DMS114 treated with DMSO at 0.1 percent for 48 hours (cell line): ENCODE data around the gene OMP.
"Not testable (repeated sequence)": the region's sequence is repeated elsewhere in the genome, so short reads cannot be mapped to it uniquely, and the experiment has no call there.

Experiments
- DNase-seq: peaks from one replicate; lab custom pipeline; 2025; ENCODE audit not compliant: unreplicated experiment; lab: John Stamatoyannopoulos, UW

The OMP gene

DNA sequence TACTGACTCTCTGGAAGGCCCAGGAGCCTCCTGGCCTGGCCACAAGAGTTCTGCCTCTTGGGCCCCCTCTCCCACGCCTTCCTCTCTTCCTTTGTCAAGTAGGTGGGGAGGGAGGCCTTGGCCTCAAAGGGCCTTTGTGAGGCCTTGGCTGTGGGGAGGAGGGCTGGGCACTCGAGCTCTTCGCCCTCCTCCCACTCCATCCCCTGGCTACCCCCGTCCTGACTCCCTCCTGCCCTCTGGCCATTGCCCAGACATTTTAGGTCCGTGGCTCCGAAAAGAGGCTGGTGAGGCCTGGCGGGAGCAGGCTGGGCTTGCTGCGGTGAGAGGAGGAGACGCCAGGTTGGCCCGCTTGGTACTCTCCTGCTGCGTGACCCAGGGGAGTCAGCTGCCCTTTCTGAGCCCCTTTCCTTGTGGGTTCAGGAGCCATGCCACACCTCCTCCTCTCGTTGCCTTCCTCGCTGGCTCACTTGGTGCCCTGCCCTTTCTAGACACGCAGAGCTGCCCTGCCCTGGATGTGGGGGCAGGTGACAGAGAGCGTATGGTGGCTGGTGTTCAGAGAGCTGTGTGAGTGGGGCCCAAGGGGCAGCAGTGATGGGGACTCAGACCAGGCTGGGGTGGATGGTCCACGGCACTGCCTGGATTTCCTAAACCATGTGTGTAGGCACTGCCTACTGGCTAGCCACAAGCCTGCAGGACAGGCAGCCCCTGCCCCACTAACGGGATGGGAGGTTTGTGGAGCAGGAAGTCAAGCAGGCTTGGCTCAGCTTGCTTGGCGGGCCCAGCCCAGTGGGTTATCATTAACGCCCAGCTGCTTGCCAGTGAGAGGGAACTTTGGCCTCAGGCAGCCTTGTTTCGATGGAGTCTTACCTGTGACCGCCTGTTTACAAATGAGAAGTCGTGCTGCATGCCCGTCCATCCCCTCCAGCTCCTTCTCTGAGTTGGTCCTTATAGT is 15.8 kb upstream of the OMP start:
- DNase-seq: no peak

GRCh38 chr11:77087723-77088225 is 14.9 kb upstream of the OMP start:
- DNase-seq: no peak

GRCh38 chr11:77088236-77089003 is 14.2 kb upstream of the OMP start:
- DNase-seq: no peak

GRCh38 chr11:77089004-77089545 is 13.6 kb upstream of the OMP start:
- no peak for DNase-seq

DNA sequence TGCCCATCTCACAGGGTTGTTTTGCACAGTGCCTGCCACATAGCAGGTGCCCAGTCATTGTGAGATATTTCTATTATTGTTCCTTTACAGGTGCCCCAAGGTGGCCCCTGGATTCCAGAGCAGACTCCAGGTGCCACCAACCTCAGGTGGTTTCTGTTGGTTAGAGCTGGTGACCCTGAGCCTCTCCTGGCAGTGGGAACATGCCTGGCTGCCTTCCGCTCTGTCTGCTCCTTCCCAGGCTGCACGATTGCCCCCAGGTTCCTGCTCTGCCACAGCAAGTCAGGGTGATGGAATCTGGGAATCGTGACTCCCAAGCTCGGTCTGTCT is 12.6 kb upstream of the OMP start:
- DNase-seq: no peak

DNA sequence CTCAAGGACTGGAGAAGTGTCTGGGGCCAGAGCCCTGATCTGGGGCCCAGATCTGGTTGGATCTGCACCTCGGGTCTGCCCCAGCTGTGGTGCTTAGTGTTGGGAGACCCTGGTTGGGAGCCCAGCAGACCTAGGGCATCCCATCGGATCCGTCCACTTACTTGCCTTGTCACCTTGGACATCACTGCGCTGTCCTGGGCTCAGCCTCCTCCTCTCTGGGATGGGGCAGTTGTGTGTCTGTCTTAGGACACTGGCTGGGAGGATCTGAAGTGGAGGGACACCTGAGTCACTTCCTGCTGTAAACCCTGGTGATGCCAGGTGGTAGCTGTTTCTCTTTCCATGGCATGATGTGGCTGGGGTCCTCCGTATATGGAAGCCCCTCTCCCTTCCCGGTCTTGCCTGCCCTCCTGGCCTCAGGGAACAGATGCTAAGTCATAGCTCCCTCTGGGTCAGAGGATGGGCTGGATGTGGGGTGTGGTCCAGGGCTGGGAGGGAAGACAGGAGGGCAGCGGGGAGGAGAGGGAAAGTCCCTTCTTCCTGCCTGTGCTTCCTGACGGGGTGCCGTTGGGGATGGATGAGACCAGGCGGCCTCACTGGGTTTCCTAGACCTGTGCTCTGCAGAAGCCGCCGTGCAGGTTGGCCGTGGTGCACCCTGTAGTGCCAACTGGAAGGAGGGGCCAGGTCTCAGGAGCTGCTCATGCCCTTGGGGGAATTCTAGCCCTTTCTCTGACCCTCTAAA is 12.1 kb upstream of the OMP start:
- no peak for DNase-seq

DNA sequence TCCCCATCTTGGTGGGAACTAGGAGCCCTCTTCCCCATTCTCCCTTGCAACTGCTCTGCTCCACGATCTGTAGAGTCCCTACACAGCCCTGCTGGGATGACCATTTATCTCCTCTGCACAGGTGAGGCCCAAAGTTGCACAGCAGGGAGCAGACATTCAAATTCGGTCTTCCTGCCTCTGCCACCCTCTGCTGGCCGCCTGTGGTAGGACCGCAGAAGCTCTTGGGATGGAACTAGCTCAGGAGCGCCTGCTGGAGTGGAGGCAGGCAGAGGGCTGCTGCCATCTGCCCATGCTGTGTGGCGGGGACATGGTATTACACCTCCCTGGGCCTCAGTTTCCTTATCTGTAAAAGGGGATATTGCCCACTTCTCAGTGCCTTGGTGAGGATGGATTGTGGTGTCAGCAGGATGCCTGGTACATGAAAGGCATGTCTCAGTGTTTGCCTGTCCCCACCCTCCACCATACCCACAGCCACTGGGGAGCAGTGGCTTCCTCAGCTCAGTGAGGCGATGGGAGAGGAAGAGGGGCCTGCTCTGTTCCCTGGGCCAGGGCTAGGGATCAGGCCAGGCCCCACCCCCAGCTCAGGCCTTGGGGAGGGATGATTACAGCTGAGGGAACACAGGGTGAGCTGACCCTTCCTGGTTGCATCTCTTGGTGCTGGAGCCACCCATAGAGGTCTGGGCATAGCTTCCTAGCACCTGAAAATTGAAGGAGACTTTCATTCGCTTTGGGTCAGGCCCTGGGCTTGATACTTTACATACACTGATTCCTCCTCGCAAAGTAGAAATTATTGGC is 11.3 kb upstream of the OMP start:
- peak; percentile 50 for DNase-seq

- DNase-seq: no peak
Observed at GRCh38 chr11:77092382-77092781, 10.3 kb upstream of the OMP start.

DNA sequence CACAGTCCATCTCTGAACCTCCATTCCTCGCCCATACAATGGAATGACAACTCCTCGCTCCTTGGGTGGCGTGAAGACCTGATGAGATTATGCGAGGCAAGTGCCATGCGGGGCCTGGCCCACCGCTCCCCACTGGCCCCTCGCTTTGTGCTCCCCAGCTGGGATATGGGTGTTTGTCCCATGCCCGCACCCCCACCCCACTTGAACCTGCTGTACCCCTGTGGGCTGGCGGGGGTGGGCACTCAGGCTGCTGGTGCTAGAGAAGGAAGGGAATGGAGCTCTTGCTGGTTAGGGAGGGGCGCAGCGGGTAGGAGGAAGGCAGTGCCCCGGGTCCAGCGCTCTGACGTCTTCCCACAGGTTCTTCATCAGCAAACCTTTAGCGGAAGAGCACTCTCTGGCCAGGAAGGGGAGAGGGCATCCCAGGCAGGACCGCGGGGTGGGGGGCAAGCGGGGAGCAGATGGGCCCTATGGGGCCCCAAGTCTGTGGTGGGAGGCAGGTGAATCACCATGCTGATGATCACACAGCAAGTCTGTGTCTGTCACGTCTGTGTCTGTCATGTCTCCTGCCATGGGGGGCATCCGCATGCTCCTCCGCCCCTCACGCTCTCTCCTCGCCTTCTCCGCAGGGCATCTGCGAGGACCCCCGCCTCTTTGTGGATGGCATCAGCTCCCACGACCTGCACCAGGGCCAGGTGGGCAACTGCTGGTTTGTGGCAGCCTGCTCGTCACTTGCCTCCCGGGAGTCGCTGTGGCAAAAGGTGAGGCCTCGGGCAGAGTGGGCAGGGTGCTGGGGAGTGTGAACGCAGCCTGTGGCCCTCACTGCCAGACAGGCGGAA is 9.4 kb upstream of the OMP start:
- no peak for DNase-seq

- DNase-seq: no peak
Observed at GRCh38 chr11:77093987-77094840, 8.4 kb upstream of the OMP start.

- DNase-seq: no peak
Observed at GRCh38 chr11:77094841-77095365, 7.7 kb upstream of the OMP start.

DNA sequence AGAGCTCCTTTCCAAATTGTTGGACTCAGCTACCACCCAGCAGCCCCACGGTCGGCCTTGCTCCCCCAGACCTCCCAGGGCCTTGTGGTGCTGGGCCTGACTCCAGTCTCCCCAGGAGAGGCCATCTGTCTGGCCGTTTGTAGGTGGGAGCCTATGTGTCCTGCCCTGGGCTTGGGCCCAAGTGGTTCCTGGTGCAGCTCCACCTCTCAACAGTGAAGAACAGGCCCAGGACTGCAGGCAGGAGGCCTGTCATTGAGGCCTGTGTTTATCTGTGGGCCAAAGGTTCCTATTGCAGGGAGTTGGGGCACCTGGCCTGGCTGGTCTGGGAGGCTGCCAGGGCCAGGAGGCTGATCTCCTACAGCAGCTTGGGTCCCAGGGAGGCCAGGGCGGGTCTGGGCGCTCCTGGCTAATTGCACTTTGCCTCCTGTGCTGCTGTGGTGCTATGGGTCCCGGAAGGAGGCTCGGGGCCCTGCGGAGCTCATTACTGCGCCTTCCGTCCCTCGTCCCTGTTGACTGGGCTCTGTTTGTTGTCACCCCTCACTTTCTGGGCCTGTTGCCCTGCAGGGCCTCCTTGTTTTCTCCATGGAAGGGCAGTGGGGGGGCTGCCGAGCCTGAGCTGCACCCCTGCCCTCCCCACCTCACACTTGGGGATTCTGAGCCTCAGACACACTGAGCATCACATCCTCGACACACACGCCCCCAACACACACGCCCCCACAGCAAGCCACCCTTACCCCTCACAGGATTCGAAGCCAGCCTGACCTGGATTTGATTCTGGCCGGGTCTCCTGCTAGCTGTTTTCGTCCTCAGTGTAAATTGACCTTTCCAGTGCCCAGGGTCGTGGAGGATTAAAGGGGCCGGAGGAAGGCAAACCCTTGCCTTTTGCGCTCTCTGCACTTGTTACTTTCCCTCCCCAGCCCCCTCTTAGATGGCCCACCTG is 6.8 kb upstream of the OMP start:
- DNase-seq: no peak

GRCh38 chr11:77096591-77097019 is 6.0 kb upstream of the OMP start:
- DNase-seq: no peak

- DNase-seq: not testable (repeated sequence)
Observed at GRCh38 chr11:77097180-77097579, 5.5 kb upstream of the OMP start.

DNA sequence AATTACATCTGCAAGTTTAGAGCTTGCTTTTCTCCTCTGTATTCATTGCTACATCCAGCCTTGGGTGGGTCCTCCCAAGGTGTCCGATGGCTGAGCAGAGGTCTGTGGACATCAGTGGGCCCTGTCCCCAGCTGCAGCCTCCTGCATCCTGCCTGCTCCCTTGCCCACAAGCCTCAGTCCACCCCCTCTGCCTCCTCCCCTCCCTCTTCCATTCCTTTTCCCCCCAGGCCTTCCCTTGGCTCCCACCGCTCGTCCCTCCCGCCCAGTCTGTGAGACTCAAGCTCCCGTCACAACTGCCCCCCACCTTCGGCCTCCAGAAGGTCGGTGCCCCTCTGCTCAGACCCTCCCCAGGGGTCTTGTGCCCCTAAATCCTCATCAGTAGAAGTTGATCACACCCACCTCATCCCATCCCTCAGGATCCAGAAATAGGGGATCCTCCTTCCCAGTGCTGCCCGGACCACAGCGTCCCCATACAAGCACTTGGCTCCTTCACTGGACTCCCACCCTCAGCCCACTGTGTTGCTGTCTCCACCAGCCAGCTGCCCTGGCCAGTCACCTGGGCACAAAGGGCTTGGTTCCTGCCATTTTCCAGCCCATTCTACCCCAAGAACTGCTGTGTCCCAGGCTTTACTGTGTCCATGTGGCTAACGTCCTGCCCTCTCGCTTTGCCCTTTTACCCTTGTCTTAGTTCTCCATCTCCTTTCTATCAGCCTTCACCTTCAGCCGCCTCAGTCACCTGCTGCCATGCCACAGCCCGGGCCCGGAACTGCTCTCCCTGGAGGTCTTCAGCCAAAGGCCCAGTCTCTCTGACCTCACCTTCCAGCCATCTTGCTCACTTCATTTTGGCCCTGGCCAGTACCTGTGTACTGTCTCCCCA is 2.2 kb upstream of the OMP start:
- no peak for DNase-seq

DNA sequence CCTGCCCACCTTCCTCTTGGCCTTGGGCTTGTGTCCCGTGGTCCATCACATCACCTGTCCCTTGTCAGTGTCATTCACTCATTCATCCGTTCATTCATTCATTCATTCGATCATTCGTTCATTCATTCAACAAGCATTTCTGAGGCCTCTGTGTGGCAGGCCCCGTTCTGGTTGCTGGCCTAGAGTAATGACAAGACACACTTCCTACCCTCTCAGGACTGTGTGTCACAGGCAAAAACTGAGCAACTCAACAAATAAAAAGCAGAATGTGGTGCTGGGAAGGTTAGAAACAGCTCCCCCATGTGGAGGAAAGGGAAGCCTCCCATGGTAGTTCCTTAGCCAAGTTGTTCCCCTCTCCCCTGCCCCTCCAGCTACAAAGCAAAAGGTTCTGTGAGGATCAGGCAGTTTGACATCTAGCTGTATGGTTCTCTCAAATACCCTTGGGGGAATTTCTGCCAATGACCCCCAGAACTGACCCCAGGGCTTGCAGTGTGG is 1.6 kb upstream of the OMP start:
- DNase-seq: no peak
